NOMO-1 treated with dmso at 0.1 percent for 144 hours (cell line): ENCODE data around the gene HOXC10.

ENCODE experiments used
- DNase-seq: peaks from one replicate; lab custom pipeline; 2025; ENCODE audit not compliant: unreplicated experiment; lab: John Stamatoyannopoulos, UW

The HOXC10 gene

GRCh38 chr12:53976823-53977595, 7.9 kb upstream of the HOXC10 start:
- DNase-seq, result no peak

DNA sequence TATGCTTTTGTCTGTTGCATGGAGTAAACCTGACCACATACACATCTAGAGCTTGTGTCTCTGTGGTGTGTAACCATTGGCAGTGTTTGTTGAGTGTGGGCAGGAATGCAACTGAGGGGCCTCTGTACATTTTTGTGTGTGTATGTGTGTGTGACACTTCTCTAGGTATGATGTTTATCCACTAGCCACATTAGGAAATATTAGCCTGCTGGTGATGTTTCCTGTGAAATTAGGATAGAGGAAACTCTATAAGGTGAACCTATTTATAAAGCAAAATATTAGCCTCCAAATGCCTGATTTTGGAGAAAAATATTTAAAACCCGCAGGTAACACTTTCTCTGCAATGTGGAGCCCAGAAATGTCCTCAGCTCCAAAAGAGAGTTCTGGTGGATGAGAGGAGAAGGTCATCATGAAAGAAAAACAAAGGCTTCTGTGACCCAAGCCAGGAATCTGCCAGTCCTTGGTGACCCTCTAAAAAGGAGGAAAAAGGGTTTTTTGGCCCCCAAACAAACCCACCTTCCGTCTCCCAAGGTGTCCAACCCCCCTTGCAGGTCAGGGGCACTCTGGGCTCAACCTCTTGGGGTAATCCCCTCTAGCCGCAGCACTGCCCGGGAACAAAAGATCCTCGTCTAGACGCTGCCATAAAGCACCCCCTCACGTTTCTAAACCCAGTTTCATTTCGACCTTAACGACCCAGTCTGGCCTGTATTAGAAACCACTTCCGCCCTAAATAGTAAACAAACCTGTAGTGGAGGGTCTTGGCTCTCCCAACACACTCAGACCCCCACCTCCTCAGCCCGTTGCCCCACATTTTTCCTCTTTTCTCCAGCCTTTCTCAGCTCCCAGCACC, 7.1 kb upstream of the HOXC10 start:
- DNase-seq, result no peak

GRCh38 chr12:53978477-53979356, 6.2 kb upstream of the HOXC10 start:
- DNase-seq, result no peak

DNA sequence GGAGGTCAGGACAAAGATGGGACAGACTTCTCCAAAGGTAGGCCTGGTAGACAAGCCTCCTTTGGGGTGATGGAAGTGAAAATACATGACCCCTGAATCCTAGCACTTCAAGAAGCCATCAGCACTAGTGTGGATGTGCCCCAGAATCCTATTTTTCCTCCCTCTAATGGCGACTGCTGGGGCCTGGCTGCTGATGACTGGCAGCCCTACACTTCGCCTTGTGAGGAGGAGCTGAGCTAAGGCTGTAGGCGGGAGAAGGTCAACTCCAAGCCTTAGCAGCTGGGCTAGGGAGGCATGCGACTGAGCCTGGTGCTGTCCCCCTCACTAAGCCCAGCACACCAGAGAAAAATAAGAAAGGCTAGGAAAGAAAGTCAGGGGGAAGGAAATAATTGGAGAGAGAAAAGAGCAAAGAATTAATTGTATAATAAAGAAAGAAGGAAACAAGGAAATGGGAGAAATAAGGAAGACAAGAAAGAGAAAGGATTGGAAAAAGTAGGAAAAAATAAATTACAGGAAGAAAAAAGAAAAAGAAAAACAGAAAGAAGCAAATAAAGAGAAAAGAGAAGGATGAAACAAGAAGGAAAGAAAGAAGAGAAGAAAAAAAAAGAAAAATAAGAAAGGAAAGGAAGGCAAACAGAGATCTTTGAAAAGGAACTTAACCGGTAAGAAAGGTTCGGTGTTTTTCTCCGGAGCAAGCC, 4.7 kb upstream of the HOXC10 start:
- DNase-seq, result no peak

DNA sequence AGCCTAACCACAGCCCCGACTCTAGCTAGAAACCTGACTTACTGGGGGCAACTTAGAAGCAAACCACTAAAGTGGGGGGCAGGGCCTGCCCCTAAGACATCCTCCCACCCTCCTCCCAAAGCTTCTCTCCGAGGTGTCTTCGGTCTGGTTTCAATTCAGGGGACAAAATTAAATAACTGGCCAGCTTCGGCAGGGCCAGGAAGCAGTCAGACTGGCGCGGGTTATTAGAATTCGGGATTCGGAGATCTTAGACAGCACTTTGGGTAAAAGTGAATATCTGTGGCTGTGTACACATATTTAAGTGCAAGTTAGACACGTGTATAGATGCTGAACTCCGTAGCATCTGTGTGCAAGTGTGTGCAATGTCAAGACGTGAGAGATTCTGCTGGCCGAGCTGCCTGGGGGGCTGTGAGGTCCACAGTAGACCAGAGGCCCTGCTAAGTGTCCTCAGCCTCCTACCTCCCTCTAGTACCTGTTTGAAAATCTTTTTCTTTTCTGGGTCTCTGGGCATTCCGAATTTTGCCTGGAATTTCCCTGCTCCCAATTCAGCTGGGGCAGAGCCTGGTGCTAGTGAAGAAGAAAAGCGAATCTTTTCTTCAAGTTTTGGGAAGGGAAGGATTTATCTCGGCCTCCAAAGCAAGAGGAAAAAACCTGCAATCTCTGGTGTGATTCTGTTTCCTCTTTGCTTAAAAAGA, 4.0 kb upstream of the HOXC10 start:
- no peak for DNase-seq

GRCh38 chr12:53981634-53982565, 3.0 kb upstream of the HOXC10 start:
- DNase-seq, result no peak

GRCh38 chr12:53982648-53983567, 2.0 kb upstream of the HOXC10 start:
- no peak for DNase-seq

- no peak for DNase-seq
These were observed 1.4 kb upstream of the HOXC10 start for GRCh38 chr12:53983568-53983949.

- DNase-seq, result no peak
These were observed 885 bp upstream of the HOXC10 start for GRCh38 chr12:53983950-53984572.

- DNase-seq, result no peak
These were observed 697 bp downstream of the HOXC10 start for GRCh38 chr12:53985692-53985993.

GRCh38 chr12:53985994-53986685, 1.2 kb downstream of the HOXC10 start:
- no peak for DNase-seq

DNA sequence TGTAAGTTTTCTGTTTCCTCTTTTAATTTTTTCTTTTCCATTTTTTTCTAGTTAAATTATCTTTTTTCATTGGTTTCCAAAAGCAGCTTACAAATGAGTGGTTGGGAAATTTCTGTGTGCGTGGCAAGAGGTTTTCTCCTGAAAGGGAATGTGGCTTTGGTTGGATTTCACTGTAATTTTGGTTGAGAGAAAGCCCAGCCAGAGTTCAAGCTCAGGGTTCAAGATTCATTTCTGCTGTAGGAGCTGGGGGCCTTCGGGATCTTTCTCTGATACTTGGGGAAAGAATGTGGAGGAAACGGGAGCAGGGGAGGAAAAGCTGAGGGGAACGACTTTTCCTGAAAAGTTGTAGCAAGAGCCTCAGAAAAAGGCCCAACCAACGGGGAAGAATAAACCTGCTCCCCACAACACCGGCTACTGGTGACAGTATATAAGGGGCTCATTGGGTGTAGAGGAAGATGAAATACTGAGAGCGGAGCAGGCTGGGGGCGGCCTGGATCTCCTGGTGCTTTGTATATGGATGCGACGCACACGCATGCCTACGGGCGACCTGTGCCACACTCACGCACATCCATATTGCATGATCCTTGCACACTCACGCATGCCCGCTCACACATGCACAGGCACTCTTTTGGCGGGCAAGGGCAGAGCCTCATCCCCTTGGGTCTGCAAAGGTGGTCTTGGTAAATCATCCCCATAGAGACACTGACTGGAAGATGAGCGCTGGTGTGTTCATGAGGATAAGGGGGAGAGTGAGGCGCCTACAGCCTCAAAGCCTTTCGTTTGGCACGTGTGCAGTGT, 1.9 kb downstream of the HOXC10 start:
- no peak for DNase-seq

- no peak for DNase-seq
These were observed 2.9 kb downstream of the HOXC10 start for GRCh38 chr12:53987787-53988230.

DNA sequence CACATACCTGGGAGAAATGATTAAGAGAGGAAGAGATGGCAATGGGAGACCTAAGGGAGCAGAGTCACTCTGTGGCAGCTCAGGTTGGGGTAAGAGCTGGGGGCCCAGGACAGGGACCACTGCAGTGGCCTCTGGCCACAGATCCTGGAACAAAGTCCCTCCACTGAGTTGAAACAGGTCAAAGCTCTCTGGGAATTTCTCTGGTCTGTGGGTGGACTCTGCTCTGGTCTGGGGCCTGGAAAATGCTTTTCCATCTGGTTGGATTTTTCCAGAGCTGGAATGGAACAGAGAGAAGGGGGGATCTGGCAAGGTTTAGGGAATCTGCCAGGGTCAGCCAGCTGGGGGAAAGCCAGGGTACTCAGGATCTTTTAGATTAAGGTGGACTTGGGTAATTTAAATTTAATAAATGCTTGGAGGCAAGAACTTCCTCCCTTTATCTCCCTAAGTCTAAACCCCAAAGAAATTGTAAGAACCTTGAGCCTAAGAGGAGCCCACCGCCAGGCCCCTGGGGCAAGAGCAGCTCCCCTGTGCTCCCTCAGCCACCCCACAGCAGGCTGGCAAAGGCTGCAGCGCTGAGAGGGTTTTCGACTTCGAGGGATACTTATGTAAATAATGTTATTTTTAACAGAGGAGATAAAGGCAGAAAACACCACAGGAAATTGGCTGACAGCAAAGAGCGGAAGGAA, 3.7 kb downstream of the HOXC10 start:
- no peak for DNase-seq

DNA sequence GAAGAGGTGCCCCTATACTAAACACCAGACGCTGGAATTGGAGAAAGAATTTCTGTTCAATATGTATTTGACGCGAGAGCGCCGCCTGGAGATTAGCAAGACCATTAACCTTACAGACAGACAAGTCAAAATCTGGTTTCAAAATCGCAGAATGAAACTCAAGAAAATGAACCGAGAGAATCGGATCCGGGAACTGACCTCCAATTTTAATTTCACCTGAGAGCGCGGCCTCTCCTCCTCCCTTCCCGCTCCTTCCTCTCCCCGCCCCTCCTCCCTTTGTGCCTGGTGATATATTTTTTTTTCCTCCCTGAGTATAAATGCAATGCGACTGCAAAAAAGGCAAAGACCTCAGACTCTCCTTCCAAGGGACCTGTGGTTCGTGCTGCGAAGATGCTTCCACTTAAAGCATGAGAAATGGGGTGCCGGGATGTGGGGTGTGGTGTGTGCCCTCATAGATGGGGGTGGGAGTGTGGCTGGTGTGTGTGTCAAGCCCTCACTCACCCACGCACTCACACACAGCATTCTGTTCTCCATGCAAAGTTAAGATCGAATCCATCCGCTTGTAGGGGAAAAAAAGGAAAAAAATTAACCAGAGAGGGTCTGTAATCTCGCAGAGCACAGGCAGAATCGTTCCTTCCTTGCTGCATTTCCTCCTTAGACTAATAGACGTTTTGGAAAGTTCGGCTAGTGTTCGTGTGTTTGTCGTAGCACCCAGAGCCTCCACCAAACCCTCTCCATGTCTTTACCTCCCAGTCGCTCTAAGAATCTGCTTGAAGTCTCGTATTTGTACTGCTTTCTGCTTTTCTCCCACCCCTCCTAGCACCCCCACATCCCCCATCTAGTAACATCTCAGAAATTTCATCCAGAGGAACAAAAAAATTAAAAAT, 4.5 kb downstream of the HOXC10 start:
- peak; percentile 29 for DNase-seq
